Neural progenitor cell (in vitro differentiated cells): Measurements from ENCODE around the gene MIF. TPM values are rescaled to one million over a fixed set of nuclear protein-coding genes. Genes with fewer than 3 reads are reported as not detected.
A peak's percentile ranks its signal among the peaks of the same experiment; 100 is the strongest.
"Not testable (repeated sequence)": the region's sequence is repeated elsewhere in the genome, so short reads cannot be mapped to it uniquely, and the experiment has no call there.

ENCODE experiments used
- DNase-seq: peaks from one replicate; pipeline ENCODE4 v3.0.0-alpha.2; 2016; ENCODE audit warnings: low spot score
- H2AFZ ChIP-seq: fragments of 200-600 bp; sonication (generic); replicated peaks from 2 replicates; pipeline ENCODE4 v1.6.1; 2016; ENCODE audit warnings: antibody characterized with exemption
- H3F3A ChIP-seq: fragments of 200-600 bp; sonication (generic); 2 replicates; pipeline ENCODE4 v1.6.1; 2016; ENCODE audit warnings: antibody characterized with exemption, low read depth
- H3K27ac ChIP-seq: fragments of 200-600 bp; sonication (generic); 2 replicates; pipeline ENCODE4 v1.5.1; 2016; ENCODE audit warnings: mild to moderate bottlenecking
- H3K27me3 ChIP-seq: fragments of 200-600 bp; sonication (generic); 2 replicates; pipeline ENCODE4 v1.6.1; 2016; ENCODE audit warnings: mild to moderate bottlenecking, moderate library complexity
- H3K36me3 ChIP-seq: fragments of 200-600 bp; sonication (generic); 2 replicates; pipeline ENCODE4 v1.5.1; 2016
- H3K4me1 ChIP-seq: fragments of 200-600 bp; sonication (generic); 2 replicates; pipeline ENCODE4 v1.6.1; 2016; ENCODE audit warnings: mixed run types
- H3K4me2 ChIP-seq: fragments of 200-600 bp; sonication (generic); 2 replicates; pipeline ENCODE4 v1.6.1; 2016
- H3K4me3 ChIP-seq: fragments of 200-600 bp; sonication (generic); 2 replicates; pipeline ENCODE4 v1.5.1; 2016
- H3K79me2 ChIP-seq: fragments of 200-600 bp; sonication (generic); 2 replicates; pipeline ENCODE4 v1.6.1; 2016; ENCODE audit warnings: low read depth
- H3K9ac ChIP-seq: fragments of 200-600 bp; sonication (generic); 2 replicates; pipeline ENCODE4 v1.6.1; 2016
- H3K9me3 ChIP-seq: fragments of 200-600 bp; sonication (generic); 2 replicates; pipeline ENCODE4 v1.5.1; 2016; ENCODE audit warnings: low read depth
- H4K20me1 ChIP-seq: fragments of 200-600 bp; sonication (generic); 2 replicates; pipeline ENCODE4 v1.6.1; 2016; ENCODE audit warnings: low read depth
- H3K27ac Mint-ChIP-seq: 3 replicates; pipeline ENCODE4 v1.8.0; 2021; ENCODE audit warnings: mixed read lengths
- H3K27me3 Mint-ChIP-seq: 2 replicates; pipeline ENCODE4 v1.8.0; 2022; ENCODE audit warnings: low read depth, mild to moderate bottlenecking, inconsistent platforms, moderate library complexity, mixed read lengths; ENCODE audit not compliant: insufficient read depth
- H3K36me3 Mint-ChIP-seq: 3 replicates; pipeline ENCODE4 v1.8.0; 2021; ENCODE audit warnings: mixed read lengths
- H3K4me1 Mint-ChIP-seq: 3 replicates; pipeline ENCODE4 v1.8.0; 2021; ENCODE audit warnings: mixed read lengths
- H3K4me3 Mint-ChIP-seq: 3 replicates; pipeline ENCODE4 v1.8.0; 2021; ENCODE audit warnings: mild to moderate bottlenecking, moderate library complexity, mixed read lengths
- H3K9me3 Mint-ChIP-seq: 3 replicates; pipeline ENCODE4 v1.8.0; 2020; ENCODE audit warnings: mixed read lengths
- EZH2 ChIP-seq: fragments of 200-600 bp; sonication (generic); IDR thresholded peaks from 2 replicates; pipeline ENCODE4 v1.6.1; 2017; ENCODE audit warnings: antibody characterized with exemption, mild to moderate bottlenecking, moderate library complexity
- EZH2phosphoT487 ChIP-seq: fragments of 200-600 bp; sonication (generic); IDR thresholded peaks from 2 replicates; pipeline ENCODE4 v1.6.1; 2017; ENCODE audit warnings: antibody characterized with exemption
- total RNA-seq: library from RNA; depleted of rRNA; stranded (reverse); fragments of >200 nt; gene quantifications from 2 replicates; pipeline ENCODE4 v1.2.3, GENCODE V29; 2015; ENCODE audit warnings: low replicate concordance
- TF ChIP-seq, protein P1 (sequence below): fragments of 200-600 bp; sonication (generic); IDR thresholded peaks from 2 replicates; pipeline ENCODE4 v1.5.1; 2017; ENCODE audit warnings: antibody characterized with exemption, mild to moderate bottlenecking

The MIF gene
- total RNA-seq, 1 donor from 2014 or later, result 132 TPM

DNA sequence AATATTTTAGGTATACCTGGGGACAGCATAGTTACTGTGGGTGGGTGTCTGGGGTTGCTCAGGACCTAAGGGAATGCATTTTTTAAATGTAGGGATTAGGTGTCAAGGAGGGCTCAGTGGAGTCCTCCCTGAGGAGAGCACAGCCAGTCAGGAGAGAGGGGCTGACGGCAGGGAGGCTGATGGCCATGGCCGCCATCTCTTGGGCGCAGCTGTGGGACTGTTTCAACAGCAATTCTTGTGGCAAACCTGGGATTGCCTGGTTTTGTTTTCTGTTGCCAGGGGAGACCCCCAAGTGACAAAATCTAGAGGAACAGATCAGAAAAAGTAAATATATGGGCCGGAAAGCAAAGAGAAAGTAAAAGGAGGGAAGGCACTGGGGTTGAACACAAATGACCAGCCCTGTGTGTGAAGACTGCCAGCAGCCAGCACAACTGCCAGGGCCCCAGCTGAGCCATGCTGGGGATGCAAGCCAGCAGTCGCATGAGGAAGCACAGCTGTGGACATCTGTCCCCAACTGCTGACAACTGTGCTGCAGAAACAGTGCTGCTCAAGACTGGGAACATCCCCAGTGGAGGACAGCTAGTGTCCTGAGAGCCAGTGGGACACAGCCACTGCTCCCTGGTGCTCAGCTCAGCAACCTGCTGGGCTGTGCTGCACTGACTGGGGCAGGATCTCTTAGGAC, 10.5 kb downstream of the MIF start:
- Histone ChIP-seq H4K20me1 (no peaks in the 10 kb centered on the region), H3K36me3 (no peaks in the 10 kb centered on the region), H3K27me3 (no peaks in the 10 kb centered on the region), H3K9me3 (no peaks in the 10 kb centered on the region), H3K4me3 (no peak overlapping the region), H3K27ac (no peak overlapping the region), H3K79me2 (no peaks in the 10 kb centered on the region), H3K4me1 (no peaks in the 10 kb centered on the region), H3F3A (no peaks in the 10 kb centered on the region), H3K4me2 (no peak overlapping the region), H3K9ac (no peak overlapping the region), H2AFZ (no peak overlapping the region)
- Mint-ChIP-seq H3K27me3 (peaks cover 2% of the 10 kb centered on the region), H3K36me3 (peaks cover 15% of the 10 kb centered on the region), H3K4me3 (no peak overlapping the region), H3K27ac (no peak overlapping the region), H3K4me1 (peaks cover 17% of the 10 kb centered on the region), H3K9me3 (no peaks in the 10 kb centered on the region)
- TF ChIP-seq EZH2phosphoT487 (no peak), EZH2 (no peak)
- TF ChIP-seq, protein P1, sequence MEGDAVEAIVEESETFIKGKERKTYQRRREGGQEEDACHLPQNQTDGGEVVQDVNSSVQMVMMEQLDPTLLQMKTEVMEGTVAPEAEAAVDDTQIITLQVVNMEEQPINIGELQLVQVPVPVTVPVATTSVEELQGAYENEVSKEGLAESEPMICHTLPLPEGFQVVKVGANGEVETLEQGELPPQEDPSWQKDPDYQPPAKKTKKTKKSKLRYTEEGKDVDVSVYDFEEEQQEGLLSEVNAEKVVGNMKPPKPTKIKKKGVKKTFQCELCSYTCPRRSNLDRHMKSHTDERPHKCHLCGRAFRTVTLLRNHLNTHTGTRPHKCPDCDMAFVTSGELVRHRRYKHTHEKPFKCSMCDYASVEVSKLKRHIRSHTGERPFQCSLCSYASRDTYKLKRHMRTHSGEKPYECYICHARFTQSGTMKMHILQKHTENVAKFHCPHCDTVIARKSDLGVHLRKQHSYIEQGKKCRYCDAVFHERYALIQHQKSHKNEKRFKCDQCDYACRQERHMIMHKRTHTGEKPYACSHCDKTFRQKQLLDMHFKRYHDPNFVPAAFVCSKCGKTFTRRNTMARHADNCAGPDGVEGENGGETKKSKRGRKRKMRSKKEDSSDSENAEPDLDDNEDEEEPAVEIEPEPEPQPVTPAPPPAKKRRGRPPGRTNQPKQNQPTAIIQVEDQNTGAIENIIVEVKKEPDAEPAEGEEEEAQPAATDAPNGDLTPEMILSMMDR, result no peak
- no peak for DNase-seq

DNA sequence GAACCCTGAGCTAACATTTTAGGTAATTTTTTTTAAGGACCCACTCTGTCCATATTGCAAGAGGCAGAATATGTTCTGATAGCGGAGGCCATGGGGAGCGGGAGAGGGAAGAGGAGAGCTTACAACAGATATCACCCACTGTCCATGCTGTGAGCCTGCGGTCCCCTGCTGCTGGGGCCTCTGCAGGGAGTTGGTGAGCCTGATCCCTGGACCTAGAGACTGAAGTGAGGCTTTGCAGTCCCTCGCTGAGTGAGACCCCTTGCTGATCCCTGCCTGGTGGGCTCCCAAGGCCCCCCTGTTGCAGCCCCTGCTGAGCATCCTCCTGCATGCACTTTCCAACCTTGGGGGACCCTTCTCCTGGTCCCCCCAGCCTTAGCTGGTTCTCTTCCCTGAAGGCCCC, 12.5 kb downstream of the MIF start:
- Histone ChIP-seq H3K79me2 (no peaks in the 10 kb centered on the region), H3K4me3 (no peak overlapping the region), H3F3A (no peaks in the 10 kb centered on the region), H3K4me1 (no peaks in the 10 kb centered on the region), H2AFZ (no peak overlapping the region), H4K20me1 (no peaks in the 10 kb centered on the region), H3K27me3 (no peaks in the 10 kb centered on the region), H3K4me2 (no peak overlapping the region), H3K36me3 (no peaks in the 10 kb centered on the region), H3K27ac (no peak overlapping the region), H3K9ac (no peak overlapping the region), H3K9me3 (no peaks in the 10 kb centered on the region)
- Mint-ChIP-seq H3K27ac (no peak overlapping the region), H3K36me3 (peaks cover 4% of the 10 kb centered on the region), H3K4me3 (no peak overlapping the region), H3K27me3 (peaks cover 2% of the 10 kb centered on the region), H3K9me3 (no peaks in the 10 kb centered on the region), H3K4me1 (peaks cover 17% of the 10 kb centered on the region)
- TF ChIP-seq EZH2phosphoT487, result no peak
- no peak for TF ChIP-seq EZH2
- TF ChIP-seq, protein P1, result no peak
- no peak for DNase-seq

DNA sequence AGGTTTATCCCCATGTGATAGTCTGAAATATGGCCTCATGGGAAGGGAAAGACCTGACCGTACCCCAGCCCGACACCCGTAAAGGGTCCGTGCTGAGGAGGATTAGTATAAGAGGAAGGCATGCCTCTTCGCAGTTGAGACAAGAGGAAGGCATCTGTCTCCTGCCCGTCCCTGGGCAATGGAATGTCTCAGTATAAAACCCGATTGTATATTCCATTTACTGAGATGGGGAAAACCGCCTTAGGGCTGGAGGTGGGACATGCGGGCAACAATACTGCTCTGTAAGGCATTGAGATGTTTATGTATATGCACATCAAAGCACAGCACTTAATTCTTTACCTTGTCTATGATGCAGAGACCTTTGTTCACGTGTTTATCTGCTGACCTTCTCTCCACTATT, 13.2 kb downstream of the MIF start:
- not testable (repeated sequence) for H2AFZ ChIP-seq, H3K4me3 ChIP-seq, H3F3A ChIP-seq, H3K27me3 Mint-ChIP-seq, H3K9ac ChIP-seq, H3K4me3 Mint-ChIP-seq, H3K4me1 ChIP-seq, H3K4me2 ChIP-seq, H3K36me3 ChIP-seq, H3K27ac ChIP-seq, DNase-seq, H3K27me3 ChIP-seq, H3K79me2 ChIP-seq, H3K9me3 ChIP-seq, H4K20me1 ChIP-seq, H3K36me3 Mint-ChIP-seq, H3K9me3 Mint-ChIP-seq
- Mint-ChIP-seq H3K4me1 (peaks cover 20% of the 10 kb centered on the region), H3K27ac (peak overlapping the region; percentile 78)

DNA sequence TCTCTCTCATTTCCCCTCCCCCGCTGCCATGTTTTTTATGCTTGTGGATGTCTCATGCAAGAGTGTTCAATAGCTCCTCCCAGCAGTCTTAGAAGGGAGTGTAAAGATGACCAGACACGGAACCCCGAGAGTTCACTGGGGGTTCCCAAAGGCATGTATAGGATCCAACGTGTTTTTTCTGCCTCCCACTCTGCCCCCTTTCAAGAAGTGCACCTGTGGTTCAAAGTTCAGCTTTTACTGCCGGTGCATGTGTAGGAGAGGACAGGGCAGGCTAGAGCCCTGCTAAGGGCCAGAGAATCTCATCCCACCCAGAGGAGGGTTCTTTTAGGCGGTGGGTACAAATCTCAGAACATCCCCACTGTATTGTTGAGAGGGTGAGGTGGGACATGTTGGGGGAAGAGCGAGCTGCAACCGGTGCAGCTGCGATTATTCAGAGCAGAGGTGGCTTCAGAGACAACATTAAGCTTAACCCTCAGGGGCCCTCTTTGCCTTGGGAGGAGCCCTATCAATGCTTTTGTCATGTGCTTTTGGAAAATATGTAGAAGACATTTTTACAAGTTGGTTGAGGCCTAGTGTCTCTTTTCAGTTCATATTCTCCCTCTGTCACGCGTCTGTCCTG, 14.5 kb downstream of the MIF start:
- Mint-ChIP-seq H3K27ac (no peak overlapping the region), H3K36me3 (peaks cover 2% of the 10 kb centered on the region), H3K9me3 (no peaks in the 10 kb centered on the region), H3K4me3 (no peak overlapping the region), H3K27me3 (peaks cover 3% of the 10 kb centered on the region), H3K4me1 (peaks cover 29% of the 10 kb centered on the region)
- no peak overlapping the region for H3K9ac ChIP-seq
- no peaks in the 10 kb centered on the region for H3K36me3 ChIP-seq
- no peak for DNase-seq
- H3F3A ChIP-seq, result peaks cover 10% of the 10 kb centered on the region
- no peak overlapping the region for H3K4me2 ChIP-seq
- no peak overlapping the region for H3K27ac ChIP-seq
- no peak overlapping the region for H2AFZ ChIP-seq
- TF ChIP-seq, protein P1, result no peak
- TF ChIP-seq EZH2 (no peak), EZH2phosphoT487 (no peak)
- no peaks in the 10 kb centered on the region for H3K79me2 ChIP-seq
- H3K27me3 ChIP-seq, result no peaks in the 10 kb centered on the region
- no peak overlapping the region for H3K4me3 ChIP-seq
- no peaks in the 10 kb centered on the region for H4K20me1 ChIP-seq
- H3K4me1 ChIP-seq, result peaks cover 4% of the 10 kb centered on the region
- H3K9me3 ChIP-seq, result no peaks in the 10 kb centered on the region
